Endothelial cell of umbilical vein (primary cell): ENCODE data around the gene CDKL2. TPM values are rescaled to one million over a fixed set of nuclear protein-coding genes. Genes with fewer than 3 reads are reported as not detected.

Experiments
- BruUV-seq: library from RNA; stranded (reverse); fragments of 400-500 nt; replicated peaks from 2 replicates; lab custom pipeline; 2021; lab: Mats Ljungman, UMichigan
- CTCF ChIA-PET: fragments of 300-600, 350-600 bp; sonication (Branson Sonifier 250); formaldehyde crosslinking; loops from one replicate; lab custom pipeline; 2021; ENCODE audit warnings: antibody characterized with exemption, inconsistent platforms; lab: Charles Lee
- POLR2A ChIA-PET: fragments of 300-600, 350-600 bp; sonication (Branson Sonifier 250); formaldehyde crosslinking; loops from one replicate; lab custom pipeline; 2021; ENCODE audit warnings: antibody characterized with exemption, inconsistent platforms; lab: Charles Lee
- DNase-seq: peaks from one replicate; pipeline ENCODE4 v3.0.0-alpha.2; 2011; ENCODE audit warnings: low read depth, low spot score
- FAIRE-seq: peaks from 2 replicates; lab custom pipeline; 2011; peaks lifted over from hg19 to GRCh38; lab: Jason Lieb, UNC
- H2AFZ ChIP-seq: 2 replicates; pipeline ENCODE4 v1.6.0; 2012; ENCODE audit warnings: low read depth, low read length, control low read depth, inconsistent platforms
- H3K27ac ChIP-seq: 2 replicates; pipeline ENCODE4 v1.5.1; 2011; ENCODE audit warnings: low read depth, mild to moderate bottlenecking, control low read depth, low read length, moderate library complexity; ENCODE audit not compliant: insufficient read depth
- H3K27me3 ChIP-seq, 2 experiments: 2 replicates each; pipeline versions ENCODE4 v1.6.0 to v1.6.1; 2011; ENCODE audit warnings: low read length in 2 of 2, mixed read lengths in 1 of 2; ENCODE audit not compliant: control insufficient read depth in 2 of 2, insufficient read depth in 2 of 2
- H3K36me3 ChIP-seq, 2 experiments: 2 replicates in 1 of 2; 3 replicates in 1 of 2; pipeline ENCODE4 v1.5.1; 2011; ENCODE audit warnings: low read length in 2 of 2, mild to moderate bottlenecking in 1 of 2, moderate library complexity in 1 of 2; ENCODE audit not compliant: control insufficient read depth in 2 of 2, insufficient read depth in 2 of 2; ENCODE audit errors: extremely low read depth in 1 of 2
- H3K4me1 ChIP-seq: 3 replicates; pipeline ENCODE4 v1.5.1; 2011; ENCODE audit warnings: mild to moderate bottlenecking, low read length; ENCODE audit not compliant: control insufficient read depth, insufficient read depth; ENCODE audit errors: extremely low read depth
- H3K4me2 ChIP-seq: 2 replicates; pipeline ENCODE4 v1.6.1; 2011; ENCODE audit warnings: low read length, control low read depth, mixed read lengths; ENCODE audit not compliant: insufficient read depth
- H3K4me3 ChIP-seq, 3 experiments: fragments of 200-600 bp in 1 of 3; sonication (generic), shearing (Covaris generic) in 1 of 3; replicated peaks in 1 of 3; 2 replicates each; pipeline ENCODE4 v1.5.1; 2011 to 2016; ENCODE audit warnings: control low read depth in 3 of 3, low read length in 3 of 3, mild to moderate bottlenecking in 2 of 3, inconsistent platforms in 1 of 3, low read depth in 1 of 3, moderate library complexity in 1 of 3; ENCODE audit not compliant: insufficient read depth in 1 of 3
- H3K79me2 ChIP-seq: 2 replicates; pipeline ENCODE4 v1.6.0; 2012; ENCODE audit warnings: low read length, inconsistent platforms; ENCODE audit not compliant: control insufficient read depth, insufficient read depth
- H3K9ac ChIP-seq: replicated peaks from 2 replicates; pipeline ENCODE3; 2011; ENCODE audit warnings: low read length, control low read depth; ENCODE audit not compliant: insufficient read depth; ENCODE audit errors: extremely low read depth
- H3K9me1 ChIP-seq: replicated peaks from 3 replicates; pipeline ENCODE4 v1.6.0; 2011; ENCODE audit warnings: mild to moderate bottlenecking, low read length; ENCODE audit not compliant: control insufficient read depth, insufficient read depth; ENCODE audit errors: extremely low read depth
- H3K9me3 ChIP-seq: replicated peaks from 2 replicates; pipeline ENCODE4 v1.5.1; 2012; ENCODE audit warnings: low read length, inconsistent platforms; ENCODE audit not compliant: control insufficient read depth, insufficient read depth
- H4K20me1 ChIP-seq: replicated peaks from 2 replicates; pipeline ENCODE3; 2011; ENCODE audit warnings: mild to moderate bottlenecking, low read length; ENCODE audit not compliant: control insufficient read depth, insufficient read depth; ENCODE audit errors: extremely low read depth
- EZH2 ChIP-seq: IDR thresholded peaks from 2 replicates; pipeline ENCODE4 v1.6.1; 2012; ENCODE audit warnings: borderline replicate concordance, low read depth, mild to moderate bottlenecking, moderate library complexity, low read length, inconsistent platforms; ENCODE audit not compliant: severe bottlenecking
- JUN ChIP-seq: IDR thresholded peaks from 2 replicates; pipeline ENCODE4 v1.6.1; 2011; ENCODE audit warnings: borderline replicate concordance, low read depth; ENCODE audit not compliant: insufficient read length, insufficient read depth
- MAX ChIP-seq: IDR thresholded peaks from 2 replicates; pipeline ENCODE4 v1.6.1; 2011; ENCODE audit not compliant: insufficient read depth, insufficient read length
- MYC ChIP-seq: IDR thresholded peaks from one replicate; pipeline ENCODE4 v1.6.1; 2011; ENCODE audit warnings: mild to moderate bottlenecking, low read depth, low read length
- POLR2A ChIP-seq: IDR thresholded peaks from 2 replicates; pipeline ENCODE4 v1.6.1; 2012; ENCODE audit warnings: low read depth, mild to moderate bottlenecking, control low read depth, low read length
- POLR2AphosphoS5 ChIP-seq: IDR thresholded peaks from 2 replicates; pipeline ENCODE4 v1.6.1; 2012; ENCODE audit warnings: low read depth, mild to moderate bottlenecking, control low read depth, low read length, moderate library complexity; ENCODE audit not compliant: insufficient read depth
- dilution Hi-C: fragments of 300-500 bp; cut with MboI; formaldehyde crosslinking; loops from one replicate; pipeline ENCODE4 v1.15.0; 2019; ENCODE audit warnings: low sequenced_read_pairs; ENCODE audit not compliant: extremely low pct_ligation_motif_present
- intact Hi-C: fragments of 100-400 bp; cut with micrococcal nuclease; formaldehyde crosslinking; loops from one replicate; pipeline ENCODE4 v1.10.0; 2022
- polyA plus RNA-seq, 4 experiments: library from polyadenylated mRNA; depleted of rRNA in 3 of 4; stranded (reverse) in 3 of 4; unstranded in 1 of 4; fragments of >200 nt; gene quantifications; 2 replicates each; pipeline versions ENCODE4 v1.2.1 to v1.2.3, GENCODE V29; 2011 to 2012; ENCODE audit warnings: missing spikeins in 1 of 4
- total RNA-seq: library from RNA; stranded (reverse); gene quantifications from 2 replicates; pipeline ENCODE4 v1.2.3, GENCODE V29; 2021
- TF ChIP-seq, protein P1 (sequence below), 2 donors: IDR thresholded peaks; 1 replicate in 1 of 2; 2 replicates in 1 of 2; pipeline ENCODE4 v1.5.1; 2011; ENCODE audit warnings: low read length in 2 of 2, mild to moderate bottlenecking in 2 of 2, moderate library complexity in 2 of 2, control low read depth in 1 of 2, inconsistent platforms in 1 of 2, low read depth in 1 of 2; ENCODE audit not compliant: insufficient read depth in 1 of 2; ENCODE audit errors: extremely low read depth in 1 of 2

The CDKL2 gene
- total and polyA plus RNA-seq, 2 donors (not counting 3 experiments of a cell fraction or from before 2014, with no cell fraction given), result 0.23 to 0.55 TPM

DNA sequence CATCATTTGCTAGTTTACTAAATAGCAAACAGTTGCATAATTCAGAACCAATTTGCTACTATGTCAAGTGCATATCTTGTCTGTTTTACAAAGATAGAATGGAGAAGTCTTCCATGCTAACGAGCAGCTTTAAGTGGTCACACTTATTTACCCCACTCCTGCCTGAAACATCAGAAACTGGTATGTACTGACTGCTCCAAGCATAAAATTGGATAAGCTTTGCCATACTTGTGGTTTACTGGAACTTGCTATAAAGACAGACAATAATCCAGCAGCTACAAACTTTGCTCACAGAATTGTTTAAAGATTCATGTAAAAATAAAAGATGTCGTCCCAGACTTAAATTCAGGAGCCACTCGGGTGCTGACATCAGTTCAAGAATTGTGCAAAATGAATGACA, 13.3 kb upstream of the CDKL2 start:
- Histone ChIP-seq H3K4me1 (no peaks in the 10 kb centered on the region), H3K9ac (no peak overlapping the region), H3K4me3 (no peak overlapping the region), H4K20me1 (no peaks in the 10 kb centered on the region), H3K9me1 (no peaks in the 10 kb centered on the region), H3K9me3 (no peaks in the 10 kb centered on the region), H3K36me3 (peaks cover 16 to 27% of the 10 kb centered on the region in 2 experiments), H3K27me3 (no peaks in the 10 kb centered on the region), H3K79me2 (no peaks in the 10 kb centered on the region), H3K4me2 (no peak overlapping the region), H3K27ac (no peak overlapping the region), H2AFZ (no peak overlapping the region)
- no peak for DNase-seq
- no peak for TF ChIP-seq JUN
- TF ChIP-seq POLR2A, result no peak
- TF ChIP-seq, protein P1, sequence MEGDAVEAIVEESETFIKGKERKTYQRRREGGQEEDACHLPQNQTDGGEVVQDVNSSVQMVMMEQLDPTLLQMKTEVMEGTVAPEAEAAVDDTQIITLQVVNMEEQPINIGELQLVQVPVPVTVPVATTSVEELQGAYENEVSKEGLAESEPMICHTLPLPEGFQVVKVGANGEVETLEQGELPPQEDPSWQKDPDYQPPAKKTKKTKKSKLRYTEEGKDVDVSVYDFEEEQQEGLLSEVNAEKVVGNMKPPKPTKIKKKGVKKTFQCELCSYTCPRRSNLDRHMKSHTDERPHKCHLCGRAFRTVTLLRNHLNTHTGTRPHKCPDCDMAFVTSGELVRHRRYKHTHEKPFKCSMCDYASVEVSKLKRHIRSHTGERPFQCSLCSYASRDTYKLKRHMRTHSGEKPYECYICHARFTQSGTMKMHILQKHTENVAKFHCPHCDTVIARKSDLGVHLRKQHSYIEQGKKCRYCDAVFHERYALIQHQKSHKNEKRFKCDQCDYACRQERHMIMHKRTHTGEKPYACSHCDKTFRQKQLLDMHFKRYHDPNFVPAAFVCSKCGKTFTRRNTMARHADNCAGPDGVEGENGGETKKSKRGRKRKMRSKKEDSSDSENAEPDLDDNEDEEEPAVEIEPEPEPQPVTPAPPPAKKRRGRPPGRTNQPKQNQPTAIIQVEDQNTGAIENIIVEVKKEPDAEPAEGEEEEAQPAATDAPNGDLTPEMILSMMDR (IDR thresholded peaks at IDR 0.05; ENCODE audit: extremely low read depth in 1 of 2, insufficient read depth in 1 of 2, low read depth in 1 of 2, low read length in 2 of 2), result no peak
- TF ChIP-seq MAX, result no peak
- TF ChIP-seq POLR2AphosphoS5, result no peak
- no peak for TF ChIP-seq EZH2
- no peak for TF ChIP-seq MYC
- ChIA-PET CTCF (interaction anchor here (1.0 kb wide), 1 partner anchor 10 kb away, joined by 3 read pairs; no protein-coding TSS in a partner anchor), POLR2A (no interaction called here)
- dilution Hi-C loops, result no loop called here
- no TSS peak for BruUV-seq
- intact Hi-C loops, result no loop called here
- no peak for FAIRE-seq
